HG03108 (cell line): ENCODE results near the gene NCKAP1.
"Not testable (repeated sequence)": the region's sequence is repeated elsewhere in the genome, so short reads cannot be mapped to it uniquely, and the experiment has no call there.

Experiments
- ATAC-seq: cut with Tn5 transposase; IDR thresholded peaks from one replicate; pipeline ENCODE4 v1.9.1; 2021; ENCODE audit warnings: moderate library complexity; ENCODE audit not compliant: unreplicated experiment

NCKAP1 gene

DNA sequence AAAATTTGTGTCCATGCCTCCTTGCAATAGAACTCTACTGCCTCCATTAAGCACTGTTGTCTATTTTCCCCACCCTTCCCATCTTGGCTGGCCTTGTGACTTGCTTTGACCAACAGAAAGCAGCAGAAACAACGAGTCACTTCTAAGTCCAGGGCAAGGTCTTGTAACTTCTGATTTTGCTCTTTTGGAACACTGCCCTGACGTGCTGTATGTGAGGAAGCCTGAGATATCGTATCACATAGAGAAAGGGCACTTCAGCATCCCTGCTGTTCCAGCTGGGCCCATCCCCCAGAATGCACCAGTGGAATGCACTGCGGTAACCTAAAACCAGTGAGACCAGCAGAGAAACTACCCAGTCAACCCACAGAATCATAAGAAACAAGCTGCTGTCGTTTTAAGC, 28.1 kb downstream of the NCKAP1 start:
- no peak for ATAC-seq

DNA sequence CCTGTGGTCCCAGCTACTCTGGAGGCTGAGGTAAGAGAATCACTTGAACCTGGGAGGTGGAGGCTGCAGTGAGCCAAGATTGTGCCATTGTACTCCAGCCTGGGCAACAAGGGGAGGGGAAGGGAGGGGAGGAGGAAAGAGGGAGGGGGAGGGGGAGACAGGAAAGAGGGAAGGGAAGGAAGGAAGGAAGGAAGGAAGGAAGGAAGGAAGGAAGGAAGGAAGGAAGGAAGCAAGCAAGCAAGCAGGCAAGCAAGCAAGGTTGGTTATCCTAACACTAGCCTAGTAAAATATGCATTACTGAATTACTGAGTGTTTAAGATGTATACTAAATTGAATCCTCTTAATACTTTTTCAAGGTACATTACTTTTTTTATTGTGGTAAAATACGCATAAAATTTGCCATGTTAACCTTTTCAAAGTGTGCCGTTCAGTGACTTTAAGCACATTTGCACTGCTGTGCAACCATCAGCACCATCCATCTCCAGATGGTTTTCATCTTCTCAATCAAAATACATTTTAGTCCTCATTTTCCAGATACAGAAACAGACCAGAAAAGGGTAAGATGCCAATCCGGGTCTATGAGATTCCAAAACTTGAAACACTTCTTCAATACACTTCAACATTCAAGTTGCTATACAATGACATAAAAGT, 28.9 kb downstream of the NCKAP1 start:
- no peak for ATAC-seq

GRCh38 chr2:183001948-183002347, 36.3 kb downstream of the NCKAP1 start:
- ATAC-seq = no peak

DNA sequence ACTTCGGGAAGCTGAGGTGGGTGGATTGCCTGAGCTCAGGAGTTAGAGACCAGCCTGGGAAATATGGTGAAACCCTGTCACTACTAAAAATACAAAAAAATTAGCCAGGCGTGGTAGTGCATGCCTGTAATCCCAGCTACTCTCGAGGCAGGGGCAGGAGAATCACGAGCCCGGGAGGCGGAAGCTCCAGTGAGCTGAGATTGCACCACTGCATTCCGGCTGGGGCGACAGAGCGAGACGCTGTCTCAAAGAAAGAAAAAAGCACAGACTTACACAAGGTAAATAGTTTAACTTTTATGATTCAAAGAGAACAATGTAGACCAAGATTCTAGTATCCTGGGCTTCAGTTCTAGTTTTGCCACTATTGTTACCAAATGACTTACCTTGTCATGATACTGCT, 37.4 kb downstream of the NCKAP1 start:
- ATAC-seq = no peak

GRCh38 chr2:182999348-183000028, 38.8 kb downstream of the NCKAP1 start:
- ATAC-seq = no peak

GRCh38 chr2:182994228-182994912, 43.9 kb downstream of the NCKAP1 start:
- ATAC-seq = no peak

DNA sequence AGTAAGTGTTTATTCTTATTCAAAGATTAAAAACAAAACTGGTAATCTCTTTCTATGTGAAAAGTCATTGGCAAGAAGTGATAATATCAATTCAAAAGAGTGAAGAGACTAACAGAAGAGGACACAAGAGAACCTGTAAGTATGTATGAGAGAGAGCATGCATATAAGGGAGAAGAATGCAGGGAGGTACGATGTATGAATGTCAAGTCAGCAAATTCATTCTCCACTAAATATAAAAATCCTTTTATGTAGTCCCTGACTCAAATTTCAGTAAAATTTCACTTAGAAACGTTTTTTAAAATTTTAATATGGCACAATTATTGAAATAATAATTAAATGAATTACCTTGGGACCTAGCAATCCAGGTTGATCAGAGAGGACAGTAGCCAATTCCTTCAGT, 55.3 kb downstream of the NCKAP1 start:
- no peak for ATAC-seq

- ATAC-seq = not testable (repeated sequence)
These were observed 56.8 kb downstream of the NCKAP1 start for GRCh38 chr2:182981475-182981874.

GRCh38 chr2:182980652-182981051, 57.6 kb downstream of the NCKAP1 start:
- no peak for ATAC-seq

DNA sequence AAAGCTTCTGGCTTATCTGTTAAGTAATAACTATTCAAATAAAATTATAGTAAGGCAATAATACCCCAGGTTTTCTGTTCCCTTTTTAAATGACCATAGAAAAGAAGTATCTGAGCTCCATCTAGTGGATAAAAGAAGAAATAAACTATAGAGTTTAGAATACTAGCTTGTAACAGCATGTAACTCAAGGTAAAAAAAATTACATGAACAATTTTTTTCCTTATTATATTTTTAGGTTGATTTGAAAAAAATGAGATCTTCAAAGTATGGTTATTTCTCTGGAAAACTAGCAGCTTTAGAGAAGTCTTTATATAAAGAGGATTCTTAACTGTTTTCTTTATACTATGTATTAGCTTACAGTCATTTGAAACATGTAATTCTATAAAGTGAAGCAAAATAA, 58.1 kb downstream of the NCKAP1 start:
- ATAC-seq = peak; percentile 66

- peak; percentile 47 for ATAC-seq
These were observed 60.8 kb downstream of the NCKAP1 start for GRCh38 chr2:182977463-182977862.

GRCh38 chr2:182973441-182974352, 64.6 kb downstream of the NCKAP1 start:
- no peak for ATAC-seq

DNA sequence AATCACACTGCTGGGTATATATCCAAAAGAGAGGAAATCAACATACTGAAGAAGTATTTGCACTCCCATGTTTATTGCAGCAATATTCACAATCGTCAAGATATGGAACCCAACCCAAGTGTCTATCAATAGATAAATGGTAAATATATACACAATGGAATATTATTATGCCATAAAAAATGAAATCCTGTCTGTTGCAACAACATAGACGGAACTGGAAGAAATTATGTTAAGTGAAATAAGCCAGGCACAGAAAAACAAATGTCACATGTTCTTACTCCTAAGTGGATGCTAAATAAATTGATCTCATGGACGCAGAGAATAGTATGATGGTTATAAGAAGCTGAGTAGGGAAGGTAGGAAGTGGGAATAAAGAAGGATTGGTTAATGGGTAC, 65.7 kb downstream of the NCKAP1 start:
- ATAC-seq = no peak

DNA sequence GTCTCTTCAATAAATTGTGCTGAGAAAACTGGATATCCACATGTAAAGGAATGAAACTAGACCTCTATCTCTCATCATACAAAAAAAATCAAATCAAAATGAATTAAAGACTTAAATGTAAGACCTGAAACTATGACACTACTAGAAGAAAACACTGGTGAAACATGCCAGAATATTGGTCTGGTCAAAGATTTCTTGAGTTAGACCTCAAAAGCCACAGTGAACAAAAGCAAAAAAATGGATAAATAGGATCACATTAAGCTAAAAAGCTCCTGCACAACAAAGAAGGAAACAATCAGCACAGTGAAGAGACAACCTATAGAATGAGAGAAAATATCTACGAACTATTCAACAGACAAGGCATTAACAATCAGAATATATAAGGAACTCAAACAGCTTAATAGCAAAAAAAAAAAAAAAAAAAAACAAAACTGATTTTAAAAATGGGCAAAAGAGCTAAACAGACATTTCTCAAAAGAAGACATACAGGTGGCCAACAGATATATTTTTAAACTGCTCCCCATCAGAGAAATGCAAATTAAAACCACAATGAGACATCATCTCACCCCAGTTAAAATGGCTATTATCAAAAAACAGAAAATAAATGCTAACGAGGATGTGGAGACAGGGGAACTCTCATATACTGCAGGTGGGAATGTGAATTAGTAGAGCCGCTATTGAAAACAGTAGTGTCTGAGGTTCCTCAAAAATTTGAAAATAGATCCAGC, 66.3 kb downstream of the NCKAP1 start:
- ATAC-seq = no peak

DNA sequence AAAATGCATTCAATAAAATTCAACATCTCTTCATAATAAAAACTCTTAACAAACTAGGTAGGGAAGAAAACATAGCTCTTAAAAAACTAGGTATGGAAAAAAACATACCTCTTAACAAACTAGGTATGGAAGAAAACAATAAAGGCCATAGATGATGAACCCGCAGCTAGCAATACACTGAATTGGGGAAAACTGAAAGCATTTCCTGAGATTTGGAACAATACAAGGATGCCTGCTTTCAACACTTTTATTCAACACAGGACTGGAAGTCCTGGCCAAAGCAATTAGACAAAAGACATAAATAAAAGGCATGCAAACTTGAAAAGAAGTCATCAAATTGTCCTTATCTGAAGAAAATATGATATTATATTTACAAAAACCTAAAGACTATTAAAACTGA, 67.8 kb downstream of the NCKAP1 start:
- ATAC-seq = no peak

DNA sequence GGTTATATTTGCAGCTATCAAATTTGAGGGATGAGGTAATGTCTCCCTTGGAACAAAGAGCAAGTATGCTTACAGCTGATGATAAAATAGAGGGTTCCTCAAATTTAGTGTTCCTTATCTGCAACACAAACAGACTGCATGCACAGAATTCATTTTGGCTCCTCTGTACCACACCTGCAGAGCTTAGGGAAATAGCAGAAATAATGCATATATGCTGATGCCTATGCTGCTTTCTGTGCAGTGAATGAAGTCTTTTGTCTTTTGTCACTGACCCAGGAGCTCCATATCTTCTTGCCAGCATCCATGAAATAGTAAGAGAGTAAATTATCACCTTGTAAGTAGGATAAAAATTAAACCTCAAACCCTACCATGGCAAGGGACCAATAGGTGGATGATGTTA, 69.8 kb downstream of the NCKAP1 start:
- no peak for ATAC-seq

DNA sequence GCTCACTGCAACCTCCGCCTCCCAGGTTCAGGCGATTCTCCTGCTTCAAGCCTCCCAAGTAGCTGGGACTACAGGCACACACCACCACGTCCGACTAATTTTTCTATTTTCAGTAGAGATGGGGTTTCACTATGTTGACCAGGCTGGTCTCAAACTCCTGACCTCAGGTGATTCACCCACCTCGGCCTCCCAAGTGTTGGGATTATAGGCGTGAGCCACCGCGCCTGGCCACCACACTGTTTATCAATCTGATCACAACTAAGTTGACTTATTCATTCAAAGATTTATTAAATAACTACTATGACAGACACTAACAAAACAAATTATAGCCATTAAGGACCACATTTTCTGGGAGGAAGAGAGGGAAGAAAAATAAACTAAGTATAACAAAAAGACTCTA, 71.9 kb downstream of the NCKAP1 start:
- not testable (repeated sequence) for ATAC-seq

- no peak for ATAC-seq
These were observed 75.6 kb downstream of the NCKAP1 start for GRCh38 chr2:182962641-182963040.

DNA sequence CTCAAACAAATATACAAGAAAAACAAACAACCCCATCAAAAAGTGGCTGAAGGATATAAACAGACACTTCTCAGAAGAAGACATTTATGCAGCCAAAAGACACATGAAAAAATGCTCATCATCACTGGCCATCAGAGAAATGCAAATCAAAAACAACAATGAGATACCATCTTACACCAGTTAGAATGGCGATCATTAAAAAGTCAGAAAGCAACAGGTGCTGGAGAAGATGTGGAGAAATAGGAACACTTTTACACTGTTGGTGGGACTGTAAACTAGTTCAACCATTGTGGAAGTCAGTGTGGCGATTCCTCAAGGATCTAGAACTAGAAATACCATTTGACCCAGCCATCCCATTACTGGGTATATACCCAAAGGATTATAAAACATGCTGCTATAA, 77.4 kb downstream of the NCKAP1 start:
- not testable (repeated sequence) for ATAC-seq

GRCh38 chr2:182954789-182955188, 83.5 kb downstream of the NCKAP1 start:
- ATAC-seq = no peak
